ENCODE data around the gene COPS6.
A peak's percentile ranks its signal among the peaks of the same experiment; 100 is the strongest.

Gene COPS6

DNA sequence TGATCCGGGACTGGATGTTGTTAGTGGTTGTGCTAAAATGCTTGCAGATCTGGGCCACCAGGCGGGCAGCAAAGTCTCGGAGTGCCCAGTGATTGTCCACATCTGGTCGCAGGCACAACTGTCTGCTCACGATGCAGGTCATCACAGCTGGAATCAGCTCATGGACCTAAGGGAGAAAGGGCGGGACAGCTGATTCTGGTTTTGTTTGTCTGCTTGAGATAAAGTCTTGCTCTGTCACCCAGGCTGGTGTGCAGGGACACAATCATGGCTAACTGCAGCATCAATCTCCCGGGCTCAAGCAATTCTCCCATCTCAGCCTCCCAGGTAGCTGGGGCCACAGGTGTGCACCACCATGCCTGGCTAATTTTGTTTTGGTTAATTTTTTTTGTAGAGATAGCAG lies 22.4 kb downstream of the COPS6 start:
- Histone ChIP-seq H3K9me2 (replicated peaks; ENCODE audit: insufficient read depth, low read length) (no peaks in the 10 kb centered on the region), H3K79me2 (ENCODE audit: low read length) (no peaks in the 10 kb centered on the region), H2AFZ (ENCODE audit: low read length) (no peak overlapping the region), H3K9me3 (replicated peaks; ENCODE audit: insufficient read depth, low read length) (no peaks in the 10 kb centered on the region), H4K20me1 (ENCODE audit: insufficient read depth, low read length) (no peaks in the 10 kb centered on the region), H3K27me3 (replicated peaks; ENCODE audit: insufficient read depth, low read length) (no peaks in the 10 kb centered on the region), H3F3A (ENCODE audit: insufficient read depth, low read length) (no peaks in the 10 kb centered on the region), H3K4me2 (ENCODE audit: low read depth, low read length) (no peak overlapping the region), H3K27ac (ENCODE audit: low read length) (no peak overlapping the region), H3K9ac (ENCODE audit: low read length) (no peak overlapping the region), H3K4me1 (ENCODE audit: low read length) (no peaks in the 10 kb centered on the region), H3K36me3 (replicated peaks; ENCODE audit: insufficient read depth, low read length) (no peaks in the 10 kb centered on the region), H3K4me3 (ENCODE audit: low read length) (no peak overlapping the region)
- no peak for DNase-seq
- TF ChIP-seq EZH2phosphoT487 (IDR thresholded peaks at IDR 0.05; ENCODE audit: low read length) (no peak), EZH2 (optimal IDR thresholded peaks at IDR 0.05; ENCODE audit: low read depth, low read length) (no peak)
- TF ChIP-seq, protein P1, sequence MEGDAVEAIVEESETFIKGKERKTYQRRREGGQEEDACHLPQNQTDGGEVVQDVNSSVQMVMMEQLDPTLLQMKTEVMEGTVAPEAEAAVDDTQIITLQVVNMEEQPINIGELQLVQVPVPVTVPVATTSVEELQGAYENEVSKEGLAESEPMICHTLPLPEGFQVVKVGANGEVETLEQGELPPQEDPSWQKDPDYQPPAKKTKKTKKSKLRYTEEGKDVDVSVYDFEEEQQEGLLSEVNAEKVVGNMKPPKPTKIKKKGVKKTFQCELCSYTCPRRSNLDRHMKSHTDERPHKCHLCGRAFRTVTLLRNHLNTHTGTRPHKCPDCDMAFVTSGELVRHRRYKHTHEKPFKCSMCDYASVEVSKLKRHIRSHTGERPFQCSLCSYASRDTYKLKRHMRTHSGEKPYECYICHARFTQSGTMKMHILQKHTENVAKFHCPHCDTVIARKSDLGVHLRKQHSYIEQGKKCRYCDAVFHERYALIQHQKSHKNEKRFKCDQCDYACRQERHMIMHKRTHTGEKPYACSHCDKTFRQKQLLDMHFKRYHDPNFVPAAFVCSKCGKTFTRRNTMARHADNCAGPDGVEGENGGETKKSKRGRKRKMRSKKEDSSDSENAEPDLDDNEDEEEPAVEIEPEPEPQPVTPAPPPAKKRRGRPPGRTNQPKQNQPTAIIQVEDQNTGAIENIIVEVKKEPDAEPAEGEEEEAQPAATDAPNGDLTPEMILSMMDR (IDR thresholded peaks at IDR 0.05; ENCODE audit: low read length), result no peak

DNA sequence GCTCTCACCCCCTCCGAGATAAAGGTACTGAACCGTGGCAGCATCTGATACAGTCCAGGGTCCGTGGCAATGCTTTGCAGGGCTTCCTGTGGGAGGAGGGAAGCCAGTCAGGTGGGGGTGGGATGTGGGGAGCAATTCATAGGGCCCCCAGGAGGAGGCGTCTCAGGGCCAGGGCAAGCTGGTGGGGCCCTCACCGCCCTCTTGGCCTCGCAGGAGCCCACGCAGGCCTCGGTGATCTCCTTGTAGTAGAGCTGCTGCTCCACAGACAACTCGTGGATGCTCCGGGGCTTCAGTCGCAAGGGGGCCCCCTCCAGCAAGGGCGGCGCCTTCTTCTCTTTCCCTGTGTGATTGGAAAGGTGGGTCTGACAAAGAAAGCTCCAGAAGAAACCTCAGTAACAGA lies 23.1 kb downstream of the COPS6 start:
- TF ChIP-seq, protein P1 (IDR thresholded peaks at IDR 0.05; ENCODE audit: low read length), result no peak
- TF ChIP-seq EZH2 (optimal IDR thresholded peaks at IDR 0.05; ENCODE audit: low read depth, low read length) (no peak), EZH2phosphoT487 (IDR thresholded peaks at IDR 0.05; ENCODE audit: low read length) (no peak)
- H3K4me3 ChIP-seq (ENCODE audit: low read length), result no peak overlapping the region
- no peaks in the 10 kb centered on the region for H3F3A ChIP-seq (ENCODE audit: insufficient read depth, low read length)
- no peaks in the 10 kb centered on the region for H3K9me3 ChIP-seq (replicated peaks; ENCODE audit: insufficient read depth, low read length)
- H2AFZ ChIP-seq (ENCODE audit: low read length), result no peak overlapping the region
- no peaks in the 10 kb centered on the region for H3K79me2 ChIP-seq (ENCODE audit: low read length)
- no peaks in the 10 kb centered on the region for H3K9me2 ChIP-seq (replicated peaks; ENCODE audit: insufficient read depth, low read length)
- H3K27ac ChIP-seq (ENCODE audit: low read length), result no peak overlapping the region
- no peak overlapping the region for H3K9ac ChIP-seq (ENCODE audit: low read length)
- no peaks in the 10 kb centered on the region for H4K20me1 ChIP-seq (ENCODE audit: insufficient read depth, low read length)
- no peaks in the 10 kb centered on the region for H3K4me1 ChIP-seq (ENCODE audit: low read length)
- no peaks in the 10 kb centered on the region for H3K27me3 ChIP-seq (replicated peaks; ENCODE audit: insufficient read depth, low read length)
- H3K36me3 ChIP-seq (replicated peaks; ENCODE audit: insufficient read depth, low read length), result no peaks in the 10 kb centered on the region
- no peak overlapping the region for H3K4me2 ChIP-seq (ENCODE audit: low read depth, low read length)
- DNase-seq, result no peak

DNA sequence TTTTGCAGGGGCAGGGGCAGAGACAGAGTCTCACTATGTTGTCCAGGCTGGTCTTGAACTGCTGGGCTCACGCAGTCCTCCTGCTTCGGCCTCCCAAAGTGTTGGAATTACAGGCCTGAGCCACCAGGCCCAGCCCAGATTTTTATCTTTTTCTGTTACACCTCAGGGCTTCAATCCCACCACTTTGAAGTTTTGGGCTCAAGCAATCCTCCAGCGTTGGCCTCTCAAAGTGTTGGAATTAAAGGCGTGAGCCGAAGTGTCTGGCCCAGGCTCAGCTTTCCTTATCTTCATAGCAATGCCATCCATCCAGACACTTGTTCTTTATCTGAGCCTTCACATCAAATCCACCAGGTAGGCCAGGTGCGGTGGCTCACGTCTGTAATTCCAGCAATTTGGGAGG lies 26.3 kb downstream of the COPS6 start:
- Histone ChIP-seq H3K9me2 (replicated peaks; ENCODE audit: insufficient read depth, low read length) (no peaks in the 10 kb centered on the region), H3K4me2 (ENCODE audit: low read depth, low read length) (no peak overlapping the region), H3K27ac (ENCODE audit: low read length) (no peak overlapping the region), H3K79me2 (ENCODE audit: low read length) (peaks cover 11% of the 10 kb centered on the region), H3K36me3 (replicated peaks; ENCODE audit: insufficient read depth, low read length) (no peaks in the 10 kb centered on the region), H4K20me1 (ENCODE audit: insufficient read depth, low read length) (no peaks in the 10 kb centered on the region), H3K9me3 (replicated peaks; ENCODE audit: insufficient read depth, low read length) (no peaks in the 10 kb centered on the region), H3K27me3 (replicated peaks; ENCODE audit: insufficient read depth, low read length) (no peaks in the 10 kb centered on the region), H3F3A (ENCODE audit: insufficient read depth, low read length) (peaks cover 6% of the 10 kb centered on the region), H2AFZ (ENCODE audit: low read length) (no peak overlapping the region), H3K9ac (ENCODE audit: low read length) (no peak overlapping the region), H3K4me3 (ENCODE audit: low read length) (no peak overlapping the region), H3K4me1 (ENCODE audit: low read length) (no peaks in the 10 kb centered on the region)
- DNase-seq, result no peak
- TF ChIP-seq EZH2phosphoT487 (IDR thresholded peaks at IDR 0.05; ENCODE audit: low read length) (no peak), EZH2 (optimal IDR thresholded peaks at IDR 0.05; ENCODE audit: low read depth, low read length) (no peak)

DNA sequence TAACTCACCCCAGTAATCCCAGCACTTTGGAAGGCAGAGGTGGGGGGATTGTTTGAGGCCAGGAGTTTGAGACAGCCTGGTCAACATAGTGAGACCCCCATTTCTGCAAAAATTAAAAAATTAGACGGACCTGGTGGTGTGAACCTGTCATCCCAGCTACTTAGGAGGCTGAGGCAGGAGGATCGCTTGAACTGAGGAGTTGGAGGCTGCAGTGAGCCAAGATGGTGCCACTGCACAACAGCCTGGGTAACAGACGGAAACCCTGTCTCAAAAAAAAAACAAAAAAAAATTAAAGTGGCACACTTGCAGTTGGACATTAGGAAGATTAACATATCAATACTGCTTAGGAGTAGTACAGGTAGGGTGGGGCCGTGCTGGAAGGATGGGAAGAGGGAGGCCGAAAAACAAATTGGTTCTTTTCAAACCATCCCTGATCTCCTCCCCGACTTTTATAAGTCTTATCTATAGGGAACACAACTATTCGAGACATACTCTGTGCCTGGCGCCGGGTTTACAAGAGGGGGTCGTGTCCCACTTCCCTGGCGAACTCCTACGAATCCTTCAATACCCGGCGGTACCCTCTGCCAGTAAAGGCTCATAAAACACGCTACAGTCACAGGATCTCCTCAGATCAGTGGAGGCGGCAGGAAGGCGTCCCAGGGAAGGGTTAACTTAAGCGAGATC lies 29.8 kb downstream of the COPS6 start:
- no peaks in the 10 kb centered on the region for H3K27me3 ChIP-seq (replicated peaks; ENCODE audit: insufficient read depth, low read length)
- peak overlapping the region; percentile 79 for H3K9ac ChIP-seq (ENCODE audit: low read length)
- no peak for TF ChIP-seq EZH2phosphoT487 (IDR thresholded peaks at IDR 0.05; ENCODE audit: low read length)
- no peak for TF ChIP-seq EZH2 (optimal IDR thresholded peaks at IDR 0.05; ENCODE audit: low read depth, low read length)
- peak overlapping the region; percentile 91 for H3K4me3 ChIP-seq (ENCODE audit: low read length)
- no peaks in the 10 kb centered on the region for H3K9me3 ChIP-seq (replicated peaks; ENCODE audit: insufficient read depth, low read length)
- H3K36me3 ChIP-seq (replicated peaks; ENCODE audit: insufficient read depth, low read length), result no peaks in the 10 kb centered on the region
- 0 out of 2 replicates have a peak, but pooled peaks cover 6% of the 10 kb centered on the region for H3K4me1 ChIP-seq (ENCODE audit: low read length)
- no peaks in the 10 kb centered on the region for H3K9me2 ChIP-seq (replicated peaks; ENCODE audit: insufficient read depth, low read length)
- H4K20me1 ChIP-seq (ENCODE audit: insufficient read depth, low read length), result no peaks in the 10 kb centered on the region
- peak overlapping the region; percentile 88 for H3K4me2 ChIP-seq (ENCODE audit: low read depth, low read length)
- H3K79me2 ChIP-seq (ENCODE audit: low read length), result peaks cover 11% of the 10 kb centered on the region
- H3F3A ChIP-seq (ENCODE audit: insufficient read depth, low read length), result peaks cover 13% of the 10 kb centered on the region
- peak overlapping the region; percentile 60; the same call in 1 of the 2 replicates for H3K27ac ChIP-seq (ENCODE audit: low read length)
- peak overlapping the region; percentile 85 for H2AFZ ChIP-seq (ENCODE audit: low read length)
- no peak for DNase-seq

All from MM.1S (cell line).